ENCODE data around the gene PRDM11. TPM values are rescaled to one million over a fixed set of nuclear protein-coding genes. Genes with fewer than 3 reads are reported as not detected.

The PRDM11 gene
- total RNA-seq, 1 experiment from 2014 or later, result 4.0 TPM

DNA sequence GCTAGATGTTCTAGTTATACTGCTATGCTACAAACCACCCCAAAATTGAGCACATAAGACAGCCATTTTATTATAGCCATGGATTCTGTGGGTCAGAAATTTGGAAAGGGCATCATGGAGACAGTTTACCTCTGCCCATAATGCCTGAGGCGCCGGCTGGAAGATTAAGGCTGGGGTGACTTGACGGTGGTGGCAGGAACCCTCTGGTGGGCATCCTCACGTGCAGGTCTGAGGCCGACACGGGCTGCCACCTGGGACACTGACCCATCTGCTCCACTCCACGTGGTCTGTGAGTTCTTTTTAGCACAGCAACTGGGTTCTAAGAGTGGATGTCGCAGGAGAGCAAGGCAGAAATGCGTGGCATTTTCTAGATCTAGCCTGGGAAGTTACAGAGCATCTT lies 40.0 kb upstream of the PRDM11 start:
- H3K27ac Mint-ChIP-seq (ENCODE audit: low read depth, unreplicated experiment), result no peak overlapping the region
- CTCF ChIA-PET, result interaction anchor here (0.5 to 22.3 kb wide), 13 partner anchors 9 to 596 kb away, joined by 3 to 1181 read pairs (median 4); no protein-coding TSS in a partner anchor
- TF ChIP-seq, protein P1, sequence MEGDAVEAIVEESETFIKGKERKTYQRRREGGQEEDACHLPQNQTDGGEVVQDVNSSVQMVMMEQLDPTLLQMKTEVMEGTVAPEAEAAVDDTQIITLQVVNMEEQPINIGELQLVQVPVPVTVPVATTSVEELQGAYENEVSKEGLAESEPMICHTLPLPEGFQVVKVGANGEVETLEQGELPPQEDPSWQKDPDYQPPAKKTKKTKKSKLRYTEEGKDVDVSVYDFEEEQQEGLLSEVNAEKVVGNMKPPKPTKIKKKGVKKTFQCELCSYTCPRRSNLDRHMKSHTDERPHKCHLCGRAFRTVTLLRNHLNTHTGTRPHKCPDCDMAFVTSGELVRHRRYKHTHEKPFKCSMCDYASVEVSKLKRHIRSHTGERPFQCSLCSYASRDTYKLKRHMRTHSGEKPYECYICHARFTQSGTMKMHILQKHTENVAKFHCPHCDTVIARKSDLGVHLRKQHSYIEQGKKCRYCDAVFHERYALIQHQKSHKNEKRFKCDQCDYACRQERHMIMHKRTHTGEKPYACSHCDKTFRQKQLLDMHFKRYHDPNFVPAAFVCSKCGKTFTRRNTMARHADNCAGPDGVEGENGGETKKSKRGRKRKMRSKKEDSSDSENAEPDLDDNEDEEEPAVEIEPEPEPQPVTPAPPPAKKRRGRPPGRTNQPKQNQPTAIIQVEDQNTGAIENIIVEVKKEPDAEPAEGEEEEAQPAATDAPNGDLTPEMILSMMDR (IDR thresholded peaks at IDR 0.05; ENCODE audit: unreplicated experiment), result no peak
- H3K4me3 Mint-ChIP-seq (ENCODE audit: unreplicated experiment), result no peak overlapping the region
- no peaks in the 10 kb centered on the region for H3K27me3 Mint-ChIP-seq (ENCODE audit: insufficient read depth, unreplicated experiment)
- H3K36me3 Mint-ChIP-seq (ENCODE audit: insufficient read depth, unreplicated experiment), result no peaks in the 10 kb centered on the region
- intact Hi-C loops (cut with micrococcal nuclease), result no loop called here
- POLR2A ChIA-PET, result interaction anchor here (1.8 kb wide), 1 partner anchor 174 kb away, joined by 5 read pairs; no protein-coding TSS in a partner anchor
- H3K9me3 Mint-ChIP-seq (ENCODE audit: unreplicated experiment), result no peaks in the 10 kb centered on the region
- BruUV-seq (replicated peaks), result no TSS peak
- DNase-seq (ENCODE audit: unreplicated experiment), result no peak
- peaks cover 13% of the 10 kb centered on the region for H3K4me1 Mint-ChIP-seq (ENCODE audit: insufficient read depth, unreplicated experiment)

DNA sequence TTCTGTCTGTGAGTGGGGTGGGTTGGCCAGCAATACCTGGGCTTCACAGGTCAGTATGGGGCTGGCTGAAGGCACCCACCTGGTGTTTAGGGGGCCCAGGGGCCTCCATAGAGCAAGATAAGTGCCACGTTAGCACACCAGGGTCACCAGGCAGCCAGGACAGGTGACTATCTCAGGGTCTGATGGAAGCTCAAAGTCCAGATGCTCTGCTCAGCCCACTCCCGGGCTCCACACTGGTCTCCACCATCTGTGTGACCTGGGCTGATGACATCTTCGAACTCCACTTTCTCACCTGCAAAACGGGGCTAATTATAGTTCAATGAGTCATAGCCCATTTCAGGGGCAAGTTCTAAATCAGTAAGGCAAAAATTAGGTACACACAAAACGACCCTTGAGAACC lies 39.4 kb upstream of the PRDM11 start:
- Mint-ChIP-seq H3K36me3 (ENCODE audit: insufficient read depth, unreplicated experiment) (no peaks in the 10 kb centered on the region), H3K27ac (ENCODE audit: low read depth, unreplicated experiment) (no peak overlapping the region), H3K4me1 (ENCODE audit: insufficient read depth, unreplicated experiment) (peaks cover 13% of the 10 kb centered on the region), H3K27me3 (ENCODE audit: insufficient read depth, unreplicated experiment) (peaks cover 2% of the 10 kb centered on the region), H3K4me3 (ENCODE audit: unreplicated experiment) (no peak overlapping the region), H3K9me3 (ENCODE audit: unreplicated experiment) (no peaks in the 10 kb centered on the region)
- intact Hi-C loops (cut with micrococcal nuclease), result no loop called here
- TF ChIP-seq, protein P1 (IDR thresholded peaks at IDR 0.05; ENCODE audit: unreplicated experiment), result no peak
- CTCF ChIA-PET, result interaction anchor here (0.6 to 22.3 kb wide), 9 partner anchors 9 to 225 kb away, joined by 3 to 1181 read pairs (median 5); no protein-coding TSS in a partner anchor
- POLR2A ChIA-PET, result no interaction called here
- DNase-seq (ENCODE audit: unreplicated experiment), result no peak
- BruUV-seq (replicated peaks), result no TSS peak

DNA sequence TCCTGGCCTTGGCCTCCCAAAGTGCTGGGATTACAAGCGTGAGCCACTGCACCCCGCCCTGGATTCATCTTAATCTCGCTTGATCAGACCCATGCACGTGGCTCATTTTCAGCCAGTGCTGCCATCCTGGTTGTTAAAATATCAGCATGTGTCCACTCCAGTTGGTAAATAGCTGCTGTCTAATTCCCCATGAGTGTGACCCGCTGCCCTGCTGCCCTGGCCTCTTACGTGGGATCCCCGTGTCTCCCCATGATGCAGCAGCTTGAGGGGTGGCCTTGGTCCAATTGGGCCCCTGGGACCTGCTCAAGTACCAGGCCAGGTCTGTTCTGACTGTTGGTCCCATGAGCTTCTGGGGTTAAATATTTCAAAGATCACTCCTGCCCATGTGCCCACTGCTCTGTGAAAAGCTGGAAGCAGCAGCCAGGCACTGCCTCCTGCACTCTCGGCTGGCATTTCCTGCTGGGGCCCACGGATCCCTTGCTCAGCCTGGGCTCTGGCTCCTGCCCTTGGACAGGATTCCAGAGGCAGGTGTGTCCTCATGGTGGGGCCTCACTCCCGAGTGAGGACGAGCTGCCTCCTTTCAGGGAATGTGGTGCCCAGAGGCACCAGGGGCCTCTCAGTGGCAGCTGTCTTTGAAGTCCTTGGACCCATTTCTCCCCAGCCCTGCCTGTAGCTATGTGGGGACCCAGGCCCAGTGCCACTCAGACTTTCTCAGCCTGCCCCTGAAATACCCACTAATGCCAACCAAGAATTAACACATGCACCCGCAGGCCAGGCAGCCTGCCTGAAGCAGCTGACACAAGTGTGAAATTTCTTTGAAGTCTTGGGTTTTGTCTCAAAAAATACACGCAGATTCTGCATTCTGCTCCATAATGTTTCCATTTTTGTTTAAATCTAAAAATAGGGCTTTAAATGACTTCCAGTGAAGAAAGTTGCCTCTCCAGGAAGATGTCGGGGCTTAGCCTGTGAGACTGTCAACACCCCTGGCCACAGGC lies 38.1 kb upstream of the PRDM11 start:
- Mint-ChIP-seq H3K27ac (ENCODE audit: low read depth, unreplicated experiment) (no peak overlapping the region), H3K4me1 (ENCODE audit: insufficient read depth, unreplicated experiment) (peaks cover under 1% of the 10 kb centered on the region), H3K4me3 (ENCODE audit: unreplicated experiment) (no peak overlapping the region), H3K9me3 (ENCODE audit: unreplicated experiment) (no peaks in the 10 kb centered on the region), H3K27me3 (ENCODE audit: insufficient read depth, unreplicated experiment) (peaks cover 15% of the 10 kb centered on the region), H3K36me3 (ENCODE audit: insufficient read depth, unreplicated experiment) (peaks cover 6% of the 10 kb centered on the region)
- ChIA-PET POLR2A (interaction anchor here (0.6 to 1.1 kb wide), 2 partner anchors 221 to 225 kb away, joined by 3 read pairs; no protein-coding TSS in a partner anchor), CTCF (interaction anchor here (0.7 to 22.3 kb wide), 12 partner anchors 138 to 1791 kb away, joined by 3 to 1181 read pairs (median 5); no protein-coding TSS in a partner anchor)
- no TSS peak for BruUV-seq (replicated peaks)
- no peak for DNase-seq (ENCODE audit: unreplicated experiment)
- intact Hi-C loops (cut with micrococcal nuclease), result no loop called here
- TF ChIP-seq, protein P1 (IDR thresholded peaks at IDR 0.05; ENCODE audit: unreplicated experiment), result no peak

DNA sequence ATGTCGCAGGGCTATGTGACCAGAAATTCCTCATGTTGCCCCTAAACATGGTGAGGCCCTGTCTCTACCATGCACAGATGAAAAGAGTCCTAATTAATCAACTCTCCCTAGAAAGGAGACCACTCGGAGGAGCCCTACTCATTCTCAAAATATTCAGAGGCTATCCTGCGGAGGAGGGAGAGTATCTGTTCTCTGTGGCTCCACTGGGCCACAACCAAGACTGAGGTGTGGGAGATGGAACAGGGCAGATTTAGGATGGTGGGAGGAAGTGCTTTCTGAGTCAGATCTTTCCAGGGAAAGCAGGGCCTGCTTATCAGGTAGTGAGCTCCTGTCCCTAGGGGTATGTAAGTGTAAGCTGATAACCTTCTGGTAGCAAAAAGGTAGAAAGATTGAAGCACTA lies 37.0 kb upstream of the PRDM11 start:
- Mint-ChIP-seq H3K27me3 (ENCODE audit: insufficient read depth, unreplicated experiment) (peaks cover 26% of the 10 kb centered on the region), H3K36me3 (ENCODE audit: insufficient read depth, unreplicated experiment) (peaks cover 6% of the 10 kb centered on the region), H3K4me3 (ENCODE audit: unreplicated experiment) (no peak overlapping the region), H3K27ac (ENCODE audit: low read depth, unreplicated experiment) (no peak overlapping the region), H3K9me3 (ENCODE audit: unreplicated experiment) (peaks cover 3% of the 10 kb centered on the region), H3K4me1 (ENCODE audit: insufficient read depth, unreplicated experiment) (no peaks in the 10 kb centered on the region)
- intact Hi-C loops (cut with micrococcal nuclease), result no loop called here
- POLR2A ChIA-PET, result interaction anchor here (1.6 to 1.7 kb wide), 2 partner anchors 173 to 695 kb away, joined by 4 to 8 read pairs; partner anchors contain the start of gene SLC35C1
- DNase-seq (ENCODE audit: unreplicated experiment), result no peak
- CTCF ChIA-PET, result interaction anchor here (0.7 to 22.3 kb wide), 17 partner anchors 10 to 539 kb away, joined by 3 to 1181 read pairs (median 7); partner anchors contain the start of gene SYT13
- no TSS peak for BruUV-seq (replicated peaks)
- TF ChIP-seq, protein P1 (IDR thresholded peaks at IDR 0.05; ENCODE audit: unreplicated experiment), result no peak

Data from MCF 10A (cell line).